ENCODE data around the gene DPP10. TPM values are rescaled to one million over a fixed set of nuclear protein-coding genes. Genes with fewer than 3 reads are reported as not detected.

DPP10 gene
- total RNA-seq, 1 experiment from 2014 or later: not detected

GRCh38 chr2:114659880-114660279 lies 217.4 kb downstream of the DPP10 start:
- CTCF ChIA-PET: no interaction called here
- intact Hi-C loops (cut with micrococcal nuclease): no loop called here

GRCh38 chr2:114661971-114662939 lies 219.8 kb downstream of the DPP10 start:
- H3K9me2 ChIP-seq (replicated peaks; ENCODE audit: low read length): no peaks in the 10 kb centered on the region
- no peaks in the 10 kb centered on the region for H3K4me1 ChIP-seq (ENCODE audit: insufficient read depth, low read length)
- no peak for TF ChIP-seq EZH2phosphoT487 (IDR thresholded peaks at IDR 0.05; ENCODE audit: borderline replicate concordance, low read length)
- TF ChIP-seq CTCF (conservative IDR thresholded peaks at IDR 0.05; ENCODE audit: low read depth, low read length): no peak
- TF ChIP-seq EZH2 (IDR thresholded peaks at IDR 0.05; ENCODE audit: low read length, unreplicated experiment): no peak
- ATAC-seq (no peak), DNase-seq (no peak)
- 0 out of 2 replicates have a peak, but pooled peaks cover 5% of the 10 kb centered on the region for H3K27me3 ChIP-seq (ENCODE audit: low read length)
- intact Hi-C loops (cut with micrococcal nuclease): no loop called here
- no peaks in the 10 kb centered on the region for H3K9me3 ChIP-seq (ENCODE audit: low read length)
- H3F3A ChIP-seq (ENCODE audit: low read length, unreplicated experiment): no peaks in the 10 kb centered on the region
- BruUV-seq (replicated peaks): no TSS peak
- H3K4me3 ChIP-seq (ENCODE audit: low read length): no peak overlapping the region
- no peak overlapping the region for H3K27ac ChIP-seq (ENCODE audit: low read length)
- H4K20me1 ChIP-seq (ENCODE audit: low read length): no peaks in the 10 kb centered on the region
- POLR2A ChIA-PET (ENCODE audit: unreplicated experiment): no interaction called here
- H3K79me2 ChIP-seq (ENCODE audit: low read length): no peaks in the 10 kb centered on the region
- H3K4me2 ChIP-seq (ENCODE audit: low read length): no peak overlapping the region
- H2AFZ ChIP-seq (ENCODE audit: low read length): no peak overlapping the region
- CTCF ChIA-PET: no interaction called here
- H3K36me3 ChIP-seq (ENCODE audit: low read depth, low read length): no peaks in the 10 kb centered on the region
- H3K9ac ChIP-seq (ENCODE audit: low read length): no peak overlapping the region

More at GRCh38 chr2:114659880-114660279, 217.4 kb downstream of the DPP10 start:
- no peak overlapping the region for H3K27ac ChIP-seq (ENCODE audit: low read length)
- TF ChIP-seq EZH2 (IDR thresholded peaks at IDR 0.05; ENCODE audit: low read length, unreplicated experiment) (no peak), EZH2phosphoT487 (IDR thresholded peaks at IDR 0.05; ENCODE audit: borderline replicate concordance, low read length) (no peak), CTCF (conservative IDR thresholded peaks at IDR 0.05; ENCODE audit: low read depth, low read length) (no peak)
- H3K4me2 ChIP-seq (ENCODE audit: low read length): no peak overlapping the region
- BruUV-seq (replicated peaks): no TSS peak
- ATAC-seq (no peak), DNase-seq (no peak)
- H3K4me1 ChIP-seq (ENCODE audit: insufficient read depth, low read length): no peaks in the 10 kb centered on the region
- no peak overlapping the region for H3K9ac ChIP-seq (ENCODE audit: low read length)
- no peak overlapping the region for H2AFZ ChIP-seq (ENCODE audit: low read length)
- no peaks in the 10 kb centered on the region for H4K20me1 ChIP-seq (ENCODE audit: low read length)
- H3K79me2 ChIP-seq (ENCODE audit: low read length): no peaks in the 10 kb centered on the region
- no peaks in the 10 kb centered on the region for H3F3A ChIP-seq (ENCODE audit: low read length, unreplicated experiment)
- POLR2A ChIA-PET (ENCODE audit: unreplicated experiment): interaction anchor here (0.6 kb wide), 1 partner anchor 19 kb away, joined by 5 read pairs; no protein-coding TSS in a partner anchor
- 0 out of 2 replicates have a peak, but pooled peaks cover 5% of the 10 kb centered on the region for H3K27me3 ChIP-seq (ENCODE audit: low read length)
- no peaks in the 10 kb centered on the region for H3K9me3 ChIP-seq (ENCODE audit: low read length)
- no peaks in the 10 kb centered on the region for H3K36me3 ChIP-seq (ENCODE audit: low read depth, low read length)
- no peaks in the 10 kb centered on the region for H3K9me2 ChIP-seq (replicated peaks; ENCODE audit: low read length)
- no peak overlapping the region for H3K4me3 ChIP-seq (ENCODE audit: low read length)

GRCh38 chr2:114668415-114668814 lies 226.0 kb downstream of the DPP10 start:
- POLR2A ChIA-PET (ENCODE audit: unreplicated experiment): no interaction called here
- ATAC-seq (no peak), DNase-seq (no peak)
- Histone ChIP-seq H3K27me3 (ENCODE audit: low read length) (no peaks in the 10 kb centered on the region), H3F3A (ENCODE audit: low read length, unreplicated experiment) (no peaks in the 10 kb centered on the region), H3K9me3 (ENCODE audit: low read length) (no peaks in the 10 kb centered on the region), H3K4me1 (ENCODE audit: insufficient read depth, low read length) (no peaks in the 10 kb centered on the region), H4K20me1 (ENCODE audit: low read length) (no peaks in the 10 kb centered on the region), H3K79me2 (ENCODE audit: low read length) (no peaks in the 10 kb centered on the region), H3K4me3 (ENCODE audit: low read length) (no peak overlapping the region), H3K36me3 (ENCODE audit: low read depth, low read length) (no peaks in the 10 kb centered on the region), H3K9ac (ENCODE audit: low read length) (no peak overlapping the region), H3K4me2 (ENCODE audit: low read length) (no peak overlapping the region), H3K9me2 (replicated peaks; ENCODE audit: low read length) (no peaks in the 10 kb centered on the region), H2AFZ (ENCODE audit: low read length) (no peak overlapping the region), H3K27ac (ENCODE audit: low read length) (no peak overlapping the region)
- no TSS peak for BruUV-seq (replicated peaks)
- intact Hi-C loops (cut with micrococcal nuclease): no loop called here
- TF ChIP-seq EZH2phosphoT487 (IDR thresholded peaks at IDR 0.05; ENCODE audit: borderline replicate concordance, low read length) (no peak), CTCF (conservative IDR thresholded peaks at IDR 0.05; ENCODE audit: low read depth, low read length) (no peak), EZH2 (IDR thresholded peaks at IDR 0.05; ENCODE audit: low read length, unreplicated experiment) (no peak)
- CTCF ChIA-PET: no interaction called here

Data from PC-3 (cell line).